Activated naive CD4-positive, alpha-beta T cell (primary cell): ENCODE results near the gene EED.
"Not testable (repeated sequence)": the region's sequence is repeated elsewhere in the genome, so short reads cannot be mapped to it uniquely, and the experiment has no call there.

Source experiments
- DNase-seq, 4 experiments: peaks; one replicate each; lab custom pipeline; 2025; lab: John Stamatoyannopoulos, UW

Gene EED

GRCh38 chr11:86218125-86219084 is 26.1 kb upstream of the EED start:
- DNase-seq, result peak in 2 of 4 experiments; percentile 1 to 22

- DNase-seq, result no peak
Measured at GRCh38 chr11:86219311-86220193, 25.0 kb upstream of the EED start.

GRCh38 chr11:86220653-86221052 is 23.9 kb upstream of the EED start:
- DNase-seq, result no peak

GRCh38 chr11:86222081-86222480 is 22.5 kb upstream of the EED start:
- DNase-seq, result no peak

- not testable (repeated sequence) for DNase-seq
Measured at GRCh38 chr11:86224575-86224974, 20.0 kb upstream of the EED start.

GRCh38 chr11:86225344-86225743 is 19.2 kb upstream of the EED start:
- DNase-seq, result not testable (repeated sequence)

- DNase-seq, result no peak
Measured at GRCh38 chr11:86228269-86229038, 16.1 kb upstream of the EED start.

GRCh38 chr11:86229039-86229330 is 15.6 kb upstream of the EED start:
- DNase-seq, result not testable (repeated sequence)

- DNase-seq, result no peak
Measured at GRCh38 chr11:86230179-86230804, 14.3 kb upstream of the EED start.

GRCh38 chr11:86230921-86231434 is 13.6 kb upstream of the EED start:
- DNase-seq, result no peak

GRCh38 chr11:86232556-86232955 is 12.0 kb upstream of the EED start:
- DNase-seq, result no peak

GRCh38 chr11:86234831-86235461 is 9.6 kb upstream of the EED start:
- no peak for DNase-seq

GRCh38 chr11:86237267-86237804 is 7.2 kb upstream of the EED start:
- no peak for DNase-seq

- no peak for DNase-seq
Measured at GRCh38 chr11:86240164-86240563, 4.4 kb upstream of the EED start.

- DNase-seq, result no peak
Measured at GRCh38 chr11:86241956-86242535, 2.5 kb upstream of the EED start.

- no peak for DNase-seq
Measured at GRCh38 chr11:86243396-86243795, 1.2 kb upstream of the EED start.

- peak in 3 of 4 experiments; percentile 51 to 79 (median 57) for DNase-seq
Measured at GRCh38 chr11:86244063-86244521, 461 bp upstream of the EED start.

GRCh38 chr11:86245369-86246292 is 1.1 kb downstream of the EED start:
- no peak for DNase-seq

GRCh38 chr11:86246293-86246675 is 1.7 kb downstream of the EED start:
- DNase-seq, result no peak
